Upper lobe of left lung (tissue), 6 donors: Measurements from ENCODE around the gene ATP6V1G2. TPM values are rescaled to one million over a fixed set of nuclear protein-coding genes. Genes with fewer than 3 reads are reported as not detected.

ENCODE experiments used
- ATAC-seq, 2 donors: fragments of 200-7000 bp; cut with Tn5 transposase; one replicate each; pipeline ENCODE4 v1.9.1; 2022; ENCODE audit warnings: mild to moderate bottlenecking in 2 of 2, moderate library complexity in 2 of 2; ENCODE audit not compliant: low FRiP score in 2 of 2
- DNase-seq, 2 donors: peaks; one replicate each; pipeline ENCODE4 v3.0.0-alpha.2; 2019 to 2020
- H3K27ac ChIP-seq, 4 donors: fragments of 200-600 bp; sonication (generic); one replicate each; pipeline ENCODE4 v1.5.1; 2016 to 2019
- H3K27me3 ChIP-seq, 4 donors: fragments of 200-600 bp; sonication (generic); one replicate each; pipeline ENCODE4 v1.5.1; 2017 to 2019
- H3K36me3 ChIP-seq, 4 donors: fragments of 200-600 bp; sonication (generic); one replicate each; pipeline ENCODE4 v1.5.1; 2016 to 2019
- H3K4me1 ChIP-seq, 4 donors: fragments of 200-600 bp; sonication (generic); one replicate each; pipeline ENCODE4 v1.5.1; 2018 to 2019
- H3K4me3 ChIP-seq, 4 donors: fragments of 200-600 bp; sonication (generic); one replicate each; pipeline ENCODE4 v1.5.1; 2017 to 2019; ENCODE audit warnings: mild to moderate bottlenecking in 2 of 4, moderate library complexity in 1 of 4
- H3K9me3 ChIP-seq, 4 donors: fragments of 200-600 bp; sonication (generic); one replicate each; pipeline ENCODE4 v1.5.1; 2018 to 2019
- CTCF ChIP-seq, 6 experiments: fragments of 450-650 bp in 4 of 6; fragments of 200-600 bp in 2 of 6; sonication (generic) in 2 of 6; IDR thresholded peaks; one replicate each; pipeline ENCODE4 v1.5.1; 2016 to 2019; ENCODE audit warnings: antibody characterized with exemption in 6 of 6
- EP300 ChIP-seq, 4 donors: sonication (generic); formaldehyde crosslinking; IDR thresholded peaks; one replicate each; pipeline ENCODE4 v1.5.1; 2017; ENCODE audit warnings: antibody characterized with exemption in 4 of 4, control low read depth in 2 of 4
- POLR2A ChIP-seq, 4 donors: fragments of 450-650 bp; IDR thresholded peaks; one replicate each; pipeline ENCODE4 v1.5.1; 2016 to 2017; ENCODE audit warnings: antibody characterized with exemption in 4 of 4, mild to moderate bottlenecking in 2 of 4
- POLR2AphosphoS5 ChIP-seq, 2 donors: sonication (generic); formaldehyde crosslinking; IDR thresholded peaks; one replicate each; pipeline ENCODE4 v1.5.1; 2017; ENCODE audit warnings: antibody characterized with exemption in 2 of 2
- WGBS, 2 donors: methylation state at CpG; one replicate each; pipeline ENCODE4 v1.1.5; 2017 to 2018; 5-methylcytosine and 5-hydroxymethylcytosine counted together
- total RNA-seq, 6 donors: library from RNA; depleted of rRNA in 4 of 6; stranded (reverse); fragments of >200 nt in 4 of 6; gene quantifications; one replicate each; pipeline versions ENCODE4 v1.1.0 to v1.2.1, GENCODE V29; 2016 to 2021
- donor health status: DM: no; HTN: no; CAD: no; lungs with moderate emphysema.
- donor health status: DM: no; HTN: yes; CAD: no; lungs with severe emphysema.

ATP6V1G2 gene
- total RNA-seq, 6 donors from 2014 or later, result 0.55 to 2.0 (median 1.1) TPM

GRCh38 chr6:31587791-31588777 is 41.7 kb upstream of the ATP6V1G2 start:
- Histone ChIP-seq H3K27me3 (no peaks in the 10 kb centered on the region), H3K9me3 (no peaks in the 10 kb centered on the region), H3K27ac (peak overlapping the region; percentile 43 to 84 (median 66)), H3K36me3 (no peaks in the 10 kb centered on the region), H3K4me3 (peak overlapping the region in 3 of 4 donors; percentile 9 to 34 (median 22)), H3K4me1 (peaks cover 8 to 32% (median 18%) of the 10 kb centered on the region in 4 donors)
- TF ChIP-seq POLR2AphosphoS5 (IDR thresholded peaks at IDR 0.05) (no peak), EP300 (IDR thresholded peaks at IDR 0.05) (no peak), POLR2A (IDR thresholded peaks at IDR 0.05) (no peak), CTCF (IDR thresholded peaks at IDR 0.05) (no peak)
- DNase-seq (no peak), ATAC-seq (no peak)
- WGBS, 2 donors, result 59 to 64% methylated on average over 11 to 12 of the region's 12 CpGs

- ATAC-seq (peak; percentile 69 to 78), DNase-seq (peak; percentile 51 to 75)
- H3K27ac ChIP-seq, result peak overlapping the region; percentile 43 to 84 (median 66)
- WGBS, 2 donors, result 48 to 53% methylated on average over 7 to 8 of the region's 9 CpGs
- no peaks in the 10 kb centered on the region for H3K36me3 ChIP-seq
- peak overlapping the region in 2 of 4 donors; percentile 22 to 34 for H3K4me3 ChIP-seq
- peaks cover 17 to 40% (median 27%) of the 10 kb centered on the region in 4 donors for H3K4me1 ChIP-seq
- H3K27me3 ChIP-seq, result no peaks in the 10 kb centered on the region
- TF ChIP-seq POLR2AphosphoS5 (IDR thresholded peaks at IDR 0.05), result no peak
- no peak for TF ChIP-seq CTCF (IDR thresholded peaks at IDR 0.05)
- no peak for TF ChIP-seq POLR2A (IDR thresholded peaks at IDR 0.05)
- no peak for TF ChIP-seq EP300 (IDR thresholded peaks at IDR 0.05)
- H3K9me3 ChIP-seq, result no peaks in the 10 kb centered on the region
These were observed 40.3 kb upstream of the ATP6V1G2 start for GRCh38 chr6:31586599-31587281.

GRCh38 chr6:31586008-31586407 is 39.6 kb upstream of the ATP6V1G2 start, which contains the start of gene LST1:
LST1 (plus strand) TSS chr6:31586277; CDS start chr6:31587300, 1,023 bp downstream.
- Histone ChIP-seq H3K27ac (peak within 1 kb of the TSS; percentile 43 to 84 (median 66)), H3K27me3 (no peaks in the 10 kb centered on the region), H3K4me3 (peak within 1 kb of the TSS in 2 of 4 donors; percentile 22 to 34), H3K36me3 (no peaks in the 10 kb centered on the region), H3K4me1 (peaks cover 20 to 45% (median 30%) of the 10 kb centered on the region in 4 donors), H3K9me3 (no peaks in the 10 kb centered on the region)
- ATAC-seq (peak; percentile 48 to 68), DNase-seq (peak in 1 of 2 donors; percentile 63)
- TF ChIP-seq EP300 (IDR thresholded peaks at IDR 0.05), result no peak
- TF ChIP-seq POLR2A (IDR thresholded peaks at IDR 0.05), result peak in 1 of 4 donors; percentile 7
- WGBS, 2 donors, result 23 to 24% methylated on average over 1 of the region's 1 CpG

DNA sequence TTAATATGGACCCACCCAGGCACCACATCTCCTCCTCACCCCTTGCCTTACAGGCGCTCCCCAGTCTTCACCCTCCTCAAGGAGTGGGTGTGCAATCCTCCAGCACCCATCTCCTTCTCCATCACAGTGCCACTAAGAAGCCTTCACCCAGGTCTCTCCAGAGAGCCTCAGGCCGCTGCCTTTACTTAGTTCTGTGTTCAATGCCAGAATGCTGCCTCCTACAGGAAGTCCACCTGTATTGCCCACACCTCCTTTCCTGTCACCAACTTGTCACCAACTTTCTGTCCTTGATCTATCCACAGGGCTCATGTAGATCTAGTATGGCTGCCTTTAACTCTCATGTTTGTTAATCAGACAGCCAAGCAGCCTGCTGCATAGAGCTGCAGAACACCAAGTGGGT is 39.1 kb upstream of the ATP6V1G2 start:
- Histone ChIP-seq H3K27me3 (no peaks in the 10 kb centered on the region), H3K9me3 (no peaks in the 10 kb centered on the region), H3K4me1 (peaks cover 22 to 50% (median 31%) of the 10 kb centered on the region in 4 donors), H3K27ac (peak overlapping the region; percentile 43 to 84 (median 66)), H3K4me3 (no peak overlapping the region), H3K36me3 (no peaks in the 10 kb centered on the region)
- TF ChIP-seq CTCF (IDR thresholded peaks at IDR 0.05) (peak in 4 of 6 experiments; percentile 4 to 27 (median 12)), EP300 (IDR thresholded peaks at IDR 0.05) (no peak), POLR2AphosphoS5 (IDR thresholded peaks at IDR 0.05) (no peak), POLR2A (IDR thresholded peaks at IDR 0.05) (no peak)
- 57 to 64% methylated on average over 2 of the region's 2 CpGs for WGBS, 2 donors
- ATAC-seq (no peak), DNase-seq (no peak)

- Histone ChIP-seq H3K27me3 (no peaks in the 10 kb centered on the region), H3K9me3 (no peaks in the 10 kb centered on the region), H3K4me3 (peak within 1 kb of the TSS; percentile 67 to 87 (median 74)), H3K4me1 (peaks cover 23 to 38% (median 33%) of the 10 kb centered on the region in 4 donors), H3K36me3 (no peaks in the 10 kb centered on the region), H3K27ac (peak within 1 kb of the TSS; percentile 77 to 96 (median 90))
- ATAC-seq (no peak), DNase-seq (peak; percentile 41 to 59)
- TF ChIP-seq CTCF (IDR thresholded peaks at IDR 0.05) (no peak), POLR2A (IDR thresholded peaks at IDR 0.05) (no peak), EP300 (IDR thresholded peaks at IDR 0.05) (no peak)
- 66% methylated on average over 3 of the region's 3 CpGs; no CpG with 5 or more reads in 1 of the 2 donors for WGBS, 2 donors
These were observed 35.8 kb upstream of the ATP6V1G2 start, which contains the start of gene LTB for GRCh38 chr6:31582230-31582643. LTB (minus strand) TSS chr6:31582424; CDS start chr6:31582417, 7 bp downstream.
